Keratinocyte (primary cell): ENCODE data around the gene TNS1. TPM values are rescaled to one million over a fixed set of nuclear protein-coding genes. Genes with fewer than 3 reads are reported as not detected.

Experiments
- DNase-seq: peaks from one replicate; pipeline ENCODE4 v3.0.0-alpha.2; 2011; ENCODE audit warnings: low read depth, missing footprints, low spot score
- FAIRE-seq: peaks from 2 replicates; lab custom pipeline; 2011; peaks lifted over from hg19 to GRCh38; lab: Jason Lieb, UNC
- H2AFZ ChIP-seq: 2 replicates; pipeline ENCODE4 v1.6.0; 2012; ENCODE audit warnings: low read length, control low read depth, inconsistent platforms; ENCODE audit not compliant: control insufficient read depth
- H3K27ac ChIP-seq: 2 replicates; pipeline ENCODE4 v1.5.1; 2011; ENCODE audit warnings: low read length; ENCODE audit not compliant: control insufficient read depth, insufficient read depth
- H3K27me3 ChIP-seq: 3 replicates; pipeline ENCODE4 v1.6.0; 2011; ENCODE audit warnings: low read length; ENCODE audit not compliant: control insufficient read depth, insufficient read depth; ENCODE audit errors: extremely low read depth
- H3K36me3 ChIP-seq, 2 experiments: 2 replicates in 1 of 2; 3 replicates in 1 of 2; pipeline ENCODE4 v1.5.1; 2011; ENCODE audit warnings: low read length in 2 of 2, mild to moderate bottlenecking in 1 of 2; ENCODE audit not compliant: control insufficient read depth in 2 of 2, insufficient read depth in 2 of 2; ENCODE audit errors: extremely low read depth in 1 of 2
- H3K4me1 ChIP-seq: 3 replicates; pipeline ENCODE4 v1.5.1; 2011; ENCODE audit warnings: low read length; ENCODE audit not compliant: control insufficient read depth, insufficient read depth; ENCODE audit errors: extremely low read depth
- H3K4me2 ChIP-seq: 3 replicates; pipeline ENCODE4 v1.6.0; 2011; ENCODE audit warnings: low read depth, low read length; ENCODE audit not compliant: control insufficient read depth, insufficient read depth; ENCODE audit errors: extremely low read depth
- H3K4me3 ChIP-seq, 3 experiments: fragments of 200-600 bp in 1 of 3; sonication (generic) in 1 of 3; 2 replicates in 2 of 3; 3 replicates in 1 of 3; pipeline ENCODE4 v1.5.1; 2011 to 2016; ENCODE audit warnings: low read length in 3 of 3, mild to moderate bottlenecking in 3 of 3, control low read depth in 2 of 3, inconsistent platforms in 1 of 3, low read depth in 1 of 3, mixed read lengths in 1 of 3, mixed run types in 1 of 3, moderate library complexity in 1 of 3; ENCODE audit not compliant: control insufficient read depth in 2 of 3, insufficient read depth in 2 of 3; ENCODE audit errors: extremely low read depth in 1 of 3
- H3K79me2 ChIP-seq: 2 replicates; pipeline ENCODE4 v1.6.0; 2012; ENCODE audit warnings: low read length; ENCODE audit not compliant: control insufficient read depth, insufficient read depth
- H3K9ac ChIP-seq: 3 replicates; pipeline ENCODE4 v1.6.0; 2011; ENCODE audit warnings: low read length; ENCODE audit not compliant: control insufficient read depth, insufficient read depth; ENCODE audit errors: extremely low read depth
- H3K9me1 ChIP-seq: 3 replicates; pipeline ENCODE4 v1.6.0; 2011; ENCODE audit warnings: low read length; ENCODE audit not compliant: control insufficient read depth, insufficient read depth; ENCODE audit errors: extremely low read depth
- H3K9me3 ChIP-seq: 2 replicates; pipeline ENCODE4 v1.5.1; 2012; ENCODE audit warnings: low read depth, low read length; ENCODE audit not compliant: control insufficient read depth
- H4K20me1 ChIP-seq: 3 replicates; pipeline ENCODE4 v1.6.0; 2011; ENCODE audit warnings: low read length; ENCODE audit not compliant: control insufficient read depth, insufficient read depth; ENCODE audit errors: extremely low read depth
- EZH2 ChIP-seq: IDR thresholded peaks from one replicate; pipeline ENCODE4 v1.6.1; 2012; ENCODE audit warnings: inconsistent platforms, mild to moderate bottlenecking, low read length, moderate library complexity
- dilution Hi-C: fragments of 300-500 bp; cut with MboI; formaldehyde crosslinking; loops from one replicate; pipeline ENCODE4 v1.7.0; 2020; ENCODE audit warnings: low sequenced_read_pairs; ENCODE audit not compliant: extremely low pct_ligation_motif_present
- polyA plus RNA-seq, 5 experiments: library from polyadenylated mRNA; depleted of rRNA in 3 of 5; stranded (reverse) in 3 of 5; stranded (forward) in 1 of 5; unstranded in 1 of 5; fragments of >200 nt; gene quantifications; 1 replicate in 1 of 5; 2 replicates in 3 of 5; 3 replicates in 1 of 5; pipeline versions ENCODE4 v1.2.1 to v1.2.3, GENCODE V29; 2011 to 2012; ENCODE audit warnings: missing spikeins in 2 of 5, low read depth in 1 of 5, low replicate concordance in 1 of 5
- TF ChIP-seq, protein P1 (sequence below), 3 experiments: IDR thresholded peaks in 1 of 3; conservative IDR thresholded peaks in 1 of 3; optimal IDR thresholded peaks in 1 of 3; 2 replicates in 2 of 3; 3 replicates in 1 of 3; pipeline versions ENCODE3 to v1.5.1; 2011; ENCODE audit warnings: low read length in 3 of 3, mild to moderate bottlenecking in 3 of 3, moderate library complexity in 2 of 3, control low read depth in 1 of 3, inconsistent platforms in 1 of 3; ENCODE audit not compliant: insufficient read depth in 2 of 3; ENCODE audit errors: extremely low read depth in 1 of 3

TNS1 gene
- polyA plus RNA-seq, 1 donor (not counting 4 experiments of a cell fraction or from before 2014, with no cell fraction given) = 2.5 TPM

- Histone ChIP-seq H3K27ac (no peak overlapping the region), H3K9me3 (no peaks in the 10 kb centered on the region), H3K9me1 (no peaks in the 10 kb centered on the region), H3K4me1 (no peaks in the 10 kb centered on the region), H3K36me3 (no peaks in the 10 kb centered on the region), H3K9ac (no peak overlapping the region), H3K27me3 (peaks cover 40% of the 10 kb centered on the region), H4K20me1 (no peaks in the 10 kb centered on the region), H3K4me2 (no peak overlapping the region), H3K79me2 (no peaks in the 10 kb centered on the region), H2AFZ (no peak overlapping the region), H3K4me3 (no peak overlapping the region)
- dilution Hi-C loops = no loop called here
- TF ChIP-seq EZH2 = no peak
- TF ChIP-seq, protein P1, sequence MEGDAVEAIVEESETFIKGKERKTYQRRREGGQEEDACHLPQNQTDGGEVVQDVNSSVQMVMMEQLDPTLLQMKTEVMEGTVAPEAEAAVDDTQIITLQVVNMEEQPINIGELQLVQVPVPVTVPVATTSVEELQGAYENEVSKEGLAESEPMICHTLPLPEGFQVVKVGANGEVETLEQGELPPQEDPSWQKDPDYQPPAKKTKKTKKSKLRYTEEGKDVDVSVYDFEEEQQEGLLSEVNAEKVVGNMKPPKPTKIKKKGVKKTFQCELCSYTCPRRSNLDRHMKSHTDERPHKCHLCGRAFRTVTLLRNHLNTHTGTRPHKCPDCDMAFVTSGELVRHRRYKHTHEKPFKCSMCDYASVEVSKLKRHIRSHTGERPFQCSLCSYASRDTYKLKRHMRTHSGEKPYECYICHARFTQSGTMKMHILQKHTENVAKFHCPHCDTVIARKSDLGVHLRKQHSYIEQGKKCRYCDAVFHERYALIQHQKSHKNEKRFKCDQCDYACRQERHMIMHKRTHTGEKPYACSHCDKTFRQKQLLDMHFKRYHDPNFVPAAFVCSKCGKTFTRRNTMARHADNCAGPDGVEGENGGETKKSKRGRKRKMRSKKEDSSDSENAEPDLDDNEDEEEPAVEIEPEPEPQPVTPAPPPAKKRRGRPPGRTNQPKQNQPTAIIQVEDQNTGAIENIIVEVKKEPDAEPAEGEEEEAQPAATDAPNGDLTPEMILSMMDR (optimal IDR thresholded peaks at IDR 0.05 in 1 of 3, IDR thresholded peaks at IDR 0.05 in 1 of 3, conservative IDR thresholded peaks at IDR 0.05 in 1 of 3; ENCODE audit: extremely low read depth in 1 of 3, insufficient read depth in 2 of 3, low read length in 3 of 3) = no peak
- DNase-seq (no peak), FAIRE-seq (no peak)
These were observed 87.1 kb downstream of the TNS1 start for GRCh38 chr2:217915706-217916105.

- no peaks in the 10 kb centered on the region for H3K4me1 ChIP-seq
- no peaks in the 10 kb centered on the region for H3K9me3 ChIP-seq
- H3K27ac ChIP-seq = no peak overlapping the region
- no peak for DNase-seq
- H2AFZ ChIP-seq = no peak overlapping the region
- no peaks in the 10 kb centered on the region for H3K36me3 ChIP-seq
- no peaks in the 10 kb centered on the region for H3K9me1 ChIP-seq
- H3K9ac ChIP-seq = no peak overlapping the region
- H3K79me2 ChIP-seq = no peaks in the 10 kb centered on the region
- dilution Hi-C loops = no loop called here
- H4K20me1 ChIP-seq = no peaks in the 10 kb centered on the region
- FAIRE-seq = no peak
- no peak overlapping the region for H3K4me3 ChIP-seq
- TF ChIP-seq, protein P1 (optimal IDR thresholded peaks at IDR 0.05 in 1 of 3, IDR thresholded peaks at IDR 0.05 in 1 of 3, conservative IDR thresholded peaks at IDR 0.05 in 1 of 3; ENCODE audit: extremely low read depth in 1 of 3, insufficient read depth in 2 of 3, low read length in 3 of 3) = no peak
- TF ChIP-seq EZH2 = no peak
- peaks cover 35% of the 10 kb centered on the region for H3K27me3 ChIP-seq
- H3K4me2 ChIP-seq = no peak overlapping the region
These were observed 87.9 kb downstream of the TNS1 start for GRCh38 chr2:217914878-217915277.
